Tibial nerve (tissue), 3 donors: ENCODE measurements around the gene PSENEN.

Experiments
- CTCF ChIP-seq, 5 experiments: fragments of 200-600 bp in 3 of 5; fragments of 450-650 bp in 2 of 5; sonication (generic) in 3 of 5; IDR thresholded peaks; one replicate each; pipeline ENCODE4 v1.5.1; 2016 to 2019; ENCODE audit warnings: antibody characterized with exemption in 5 of 5, mild to moderate bottlenecking in 3 of 5, moderate library complexity in 2 of 5
- POLR2A ChIP-seq, 2 donors: fragments of 450-650 bp; IDR thresholded peaks; one replicate each; pipeline ENCODE4 v1.6.1; 2017; ENCODE audit warnings: antibody characterized with exemption in 2 of 2, mild to moderate bottlenecking in 2 of 2, moderate library complexity in 2 of 2

GRCh38 chr19:35727053-35727955 lies 18.1 kb upstream of the PSENEN start:
- TF ChIP-seq POLR2A (IDR thresholded peaks at IDR 0.05) (no peak), CTCF (IDR thresholded peaks at IDR 0.05) (no peak)
